ENCODE data around the gene PHOX2B.
"Not testable (repeated sequence)": the region's sequence is repeated elsewhere in the genome, so short reads cannot be mapped to it uniquely, and the experiment has no call there.

Gene PHOX2B

DNA sequence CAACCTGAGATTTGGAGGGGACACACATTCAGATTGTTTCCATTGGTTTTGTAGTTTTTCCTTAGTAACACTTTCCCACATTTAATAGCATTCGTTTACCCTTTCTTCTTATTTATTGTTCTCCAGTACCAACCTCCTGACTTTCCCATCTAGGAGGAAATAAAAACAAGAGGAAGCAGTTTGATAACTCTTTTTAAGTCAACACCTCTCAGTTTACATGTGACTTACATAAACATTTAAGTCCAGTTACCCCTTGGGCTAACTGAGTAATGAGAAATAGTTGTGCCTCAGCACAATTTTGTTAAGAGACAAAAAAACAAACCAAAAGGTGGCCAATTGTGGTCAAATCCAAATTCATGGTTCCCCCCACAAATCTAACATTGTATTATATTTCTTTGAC is 34.8 kb downstream of the PHOX2B start:
- TF ChIP-seq, protein P1, sequence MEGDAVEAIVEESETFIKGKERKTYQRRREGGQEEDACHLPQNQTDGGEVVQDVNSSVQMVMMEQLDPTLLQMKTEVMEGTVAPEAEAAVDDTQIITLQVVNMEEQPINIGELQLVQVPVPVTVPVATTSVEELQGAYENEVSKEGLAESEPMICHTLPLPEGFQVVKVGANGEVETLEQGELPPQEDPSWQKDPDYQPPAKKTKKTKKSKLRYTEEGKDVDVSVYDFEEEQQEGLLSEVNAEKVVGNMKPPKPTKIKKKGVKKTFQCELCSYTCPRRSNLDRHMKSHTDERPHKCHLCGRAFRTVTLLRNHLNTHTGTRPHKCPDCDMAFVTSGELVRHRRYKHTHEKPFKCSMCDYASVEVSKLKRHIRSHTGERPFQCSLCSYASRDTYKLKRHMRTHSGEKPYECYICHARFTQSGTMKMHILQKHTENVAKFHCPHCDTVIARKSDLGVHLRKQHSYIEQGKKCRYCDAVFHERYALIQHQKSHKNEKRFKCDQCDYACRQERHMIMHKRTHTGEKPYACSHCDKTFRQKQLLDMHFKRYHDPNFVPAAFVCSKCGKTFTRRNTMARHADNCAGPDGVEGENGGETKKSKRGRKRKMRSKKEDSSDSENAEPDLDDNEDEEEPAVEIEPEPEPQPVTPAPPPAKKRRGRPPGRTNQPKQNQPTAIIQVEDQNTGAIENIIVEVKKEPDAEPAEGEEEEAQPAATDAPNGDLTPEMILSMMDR (IDR thresholded peaks at IDR 0.05; ENCODE audit: insufficient read depth, low read depth, low read length, missing control alignments), result no peak
- peak; percentile 35 for DNase-seq (ENCODE audit: low read depth)

DNA sequence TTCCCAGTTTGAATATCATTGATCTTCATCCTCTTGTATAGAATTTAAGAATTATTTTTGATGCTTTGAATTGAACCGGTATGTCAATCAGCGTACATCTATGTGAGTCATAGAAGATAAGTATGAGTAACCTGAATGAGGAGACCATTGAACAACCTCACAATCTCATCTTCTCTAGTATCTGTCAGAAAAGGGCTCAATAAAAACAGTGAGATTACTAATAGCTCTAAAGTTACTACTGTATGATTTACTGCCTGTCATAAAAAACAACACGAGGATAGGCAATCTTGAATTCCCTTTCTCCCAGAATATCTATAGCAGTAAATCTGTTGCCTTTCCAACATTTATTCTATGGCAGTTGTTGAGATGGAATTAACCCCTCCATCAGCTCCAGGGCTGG is 36.1 kb downstream of the PHOX2B start:
- no peak overlapping the region for H3K4me3 ChIP-seq (ENCODE audit: low read length)
- TF ChIP-seq, protein P1 (IDR thresholded peaks at IDR 0.05; ENCODE audit: insufficient read depth, low read depth, low read length, missing control alignments), result no peak
- DNase-seq (ENCODE audit: low read depth), result peak; percentile 55

More for the DNA sequence above, 34.8 kb downstream of the PHOX2B start:
- no peak overlapping the region for H3K4me3 ChIP-seq (ENCODE audit: low read length)

- H3K4me3 ChIP-seq (ENCODE audit: low read length); DNase-seq (ENCODE audit: low read depth): not testable (repeated sequence)
Measured at GRCh38 chr4:41711654-41712053, 36.9 kb downstream of the PHOX2B start.

GRCh38 chr4:41709844-41710481 is 38.6 kb downstream of the PHOX2B start:
- peak; percentile 88 for DNase-seq (ENCODE audit: low read depth)
- TF ChIP-seq, protein P1 (IDR thresholded peaks at IDR 0.05; ENCODE audit: insufficient read depth, low read depth, low read length, missing control alignments), result no peak
- H3K4me3 ChIP-seq (ENCODE audit: low read length), result no peak overlapping the region

- no peak overlapping the region for H3K4me3 ChIP-seq (ENCODE audit: low read length)
- DNase-seq (ENCODE audit: low read depth), result no peak
- TF ChIP-seq, protein P1 (IDR thresholded peaks at IDR 0.05; ENCODE audit: insufficient read depth, low read depth, low read length, missing control alignments), result no peak
Measured at GRCh38 chr4:41703785-41704184, 44.7 kb downstream of the PHOX2B start.

- TF ChIP-seq, protein P1 (IDR thresholded peaks at IDR 0.05; ENCODE audit: insufficient read depth, low read depth, low read length, missing control alignments), result no peak
- no peak overlapping the region for H3K4me3 ChIP-seq (ENCODE audit: low read length)
Measured at GRCh38 chr4:41702770-41703169, 45.8 kb downstream of the PHOX2B start.

DNA sequence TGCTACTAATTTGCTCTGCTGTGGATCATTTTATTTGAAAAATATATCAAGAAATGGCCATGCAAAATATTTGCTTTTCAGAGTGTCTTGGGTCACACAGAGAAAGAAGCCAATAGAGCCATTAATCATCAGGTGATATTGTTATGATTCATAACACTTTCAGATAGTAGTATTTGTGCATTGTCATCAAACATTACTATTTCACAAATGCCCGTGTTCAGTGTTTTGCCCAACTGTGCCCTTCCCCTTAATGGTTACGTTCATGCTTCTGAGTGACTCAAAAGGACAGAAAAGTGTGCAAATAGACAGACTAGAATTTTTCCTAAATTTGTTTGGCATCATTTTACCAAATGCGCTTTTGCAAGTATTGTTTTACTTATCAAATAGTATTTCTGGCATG is 46.5 kb downstream of the PHOX2B start:
- peak; percentile 62 for DNase-seq (ENCODE audit: low read depth)
- no peak overlapping the region for H3K4me3 ChIP-seq (ENCODE audit: low read length)
- TF ChIP-seq, protein P1 (IDR thresholded peaks at IDR 0.05; ENCODE audit: insufficient read depth, low read depth, low read length, missing control alignments), result no peak

More at GRCh38 chr4:41702770-41703169, 45.8 kb downstream of the PHOX2B start:
- DNase-seq (ENCODE audit: low read depth), result no peak

Measured in epithelial cell of esophagus (primary cell).